HG02973 (cell line): Measurements from ENCODE around the gene ANK3.

ENCODE experiments used
- ATAC-seq: cut with Tn5 transposase; IDR thresholded peaks from one replicate; pipeline ENCODE4 v1.9.1; 2021; ENCODE audit warnings: moderate library complexity; ENCODE audit not compliant: unreplicated experiment

Gene ANK3

GRCh38 chr10:60144099-60144498 is 245.6 kb downstream of the ANK3 start:
- no peak for ATAC-seq

DNA sequence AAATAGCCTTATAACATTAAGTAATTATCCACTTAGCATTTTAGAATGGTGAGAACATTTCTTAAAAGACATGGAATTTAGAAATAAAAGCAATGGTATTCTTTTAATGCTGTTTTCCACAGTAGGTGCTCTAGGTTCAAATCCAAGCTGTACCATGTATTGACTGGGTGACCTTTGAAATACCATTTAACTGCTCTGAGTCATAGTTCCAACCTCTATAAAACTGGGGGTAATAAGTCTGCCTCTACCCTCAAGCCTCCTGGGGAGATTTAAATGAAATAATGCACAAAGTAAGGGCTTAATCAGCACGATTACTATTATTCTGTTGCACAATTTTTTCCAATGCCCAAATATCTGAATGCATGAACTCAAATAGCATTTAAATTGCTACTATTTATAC is 246.9 kb downstream of the ANK3 start:
- ATAC-seq: no peak

- no peak for ATAC-seq
These were observed 247.6 kb downstream of the ANK3 start for GRCh38 chr10:60141896-60142559.

DNA sequence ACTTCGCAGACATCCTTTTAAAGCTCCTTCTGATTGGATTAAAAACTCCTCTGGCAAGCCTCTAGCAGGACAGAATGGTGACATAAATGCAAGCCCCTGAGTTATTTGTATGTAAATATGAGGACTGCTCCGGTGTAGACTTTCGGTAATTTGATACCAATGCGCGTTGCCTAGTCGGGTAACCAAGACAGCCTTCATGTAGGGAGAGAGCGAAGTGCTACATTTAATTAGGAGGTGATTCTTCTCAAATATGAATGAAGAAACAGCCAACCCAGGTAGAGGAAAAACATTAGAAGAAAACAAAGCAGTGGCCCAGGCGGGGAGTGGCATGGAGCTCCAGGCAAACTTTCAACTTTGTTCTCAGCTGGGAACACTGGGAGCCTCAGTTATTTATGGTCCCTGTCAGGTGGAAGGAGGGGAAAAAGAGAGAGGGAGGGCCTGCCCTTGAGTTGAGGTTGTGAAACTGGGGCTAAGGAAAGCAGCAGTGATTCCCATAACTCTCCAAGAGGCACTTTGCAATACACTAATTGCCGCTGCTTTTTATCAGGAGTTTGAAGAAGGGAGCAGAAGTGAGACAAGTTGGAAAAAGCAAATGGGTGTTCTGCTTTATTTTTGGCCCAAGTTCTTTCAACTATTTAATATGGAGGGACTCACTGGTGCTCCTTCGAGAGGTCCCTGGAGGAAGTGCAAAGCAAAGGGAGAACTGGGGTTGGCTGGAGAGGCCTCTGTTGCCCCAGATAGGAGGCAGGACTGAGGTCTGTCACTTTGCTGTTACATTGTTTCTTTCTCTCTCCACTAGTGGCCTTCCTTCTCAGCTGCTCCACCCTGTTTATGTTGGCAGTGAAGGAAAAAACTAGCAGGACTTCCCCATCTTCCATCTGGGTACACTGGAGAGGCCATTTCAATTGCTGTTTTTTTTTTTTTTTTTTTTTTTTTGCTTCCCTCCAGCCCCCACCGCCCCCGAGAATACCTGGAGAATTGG is 248.7 kb downstream of the ANK3 start:
- no peak for ATAC-seq

DNA sequence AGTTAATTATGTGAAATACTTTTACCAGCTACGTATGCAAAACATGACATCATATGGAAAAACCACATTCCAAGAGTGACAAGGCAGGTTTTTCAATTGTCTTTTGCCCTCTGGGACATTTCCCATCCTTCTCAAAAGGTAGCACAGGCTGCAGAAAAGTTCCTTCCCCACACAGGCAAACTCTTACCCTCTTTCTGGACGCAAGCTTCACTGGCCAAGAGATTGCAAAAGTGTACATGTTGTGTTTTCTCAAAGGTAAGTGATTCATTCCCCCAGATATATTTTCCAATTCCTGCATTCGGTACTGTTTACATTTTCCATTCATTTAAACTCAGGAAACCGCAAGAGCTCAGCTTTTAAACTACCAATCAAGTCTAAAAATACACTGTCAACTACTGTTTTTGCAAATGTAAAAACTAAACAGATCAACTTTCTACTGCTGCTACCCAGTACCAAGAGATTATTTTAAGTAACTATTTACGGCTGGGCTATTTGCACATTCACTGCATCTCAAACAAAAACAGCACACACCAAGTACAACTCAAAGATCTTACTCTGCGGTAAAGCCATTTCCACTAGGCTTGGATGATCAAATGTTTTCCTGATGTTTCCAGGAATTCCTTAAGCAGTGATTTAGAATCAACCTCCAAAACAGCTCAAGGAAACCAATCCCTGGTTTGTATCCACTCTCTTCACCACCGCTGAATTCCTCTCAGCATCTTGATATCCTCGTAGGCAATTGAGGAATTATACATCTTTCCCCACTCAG is 249.7 kb downstream of the ANK3 start:
- ATAC-seq: no peak

GRCh38 chr10:60139290-60139689 is 250.4 kb downstream of the ANK3 start:
- ATAC-seq: no peak

- no peak for ATAC-seq
These were observed 250.8 kb downstream of the ANK3 start for GRCh38 chr10:60138842-60139241.

DNA sequence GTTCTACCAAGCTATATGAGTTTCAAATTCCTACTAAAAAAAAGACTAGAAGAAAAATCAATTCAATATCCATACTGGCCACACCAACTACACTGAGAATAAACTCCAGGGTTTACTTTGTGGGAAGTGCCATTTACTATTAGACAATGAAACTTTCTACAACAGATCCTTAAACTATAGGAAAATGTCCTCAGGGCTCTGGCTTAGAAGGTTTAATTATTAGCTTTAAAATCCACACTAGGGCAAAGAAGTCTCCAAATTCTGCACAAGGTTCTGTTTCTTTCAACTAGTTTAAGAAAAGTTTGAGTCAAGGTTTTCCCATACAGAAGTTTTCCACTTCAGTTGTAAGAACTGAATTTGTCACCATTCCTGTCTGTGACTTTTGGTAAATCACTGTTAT is 251.6 kb downstream of the ANK3 start:
- no peak for ATAC-seq

DNA sequence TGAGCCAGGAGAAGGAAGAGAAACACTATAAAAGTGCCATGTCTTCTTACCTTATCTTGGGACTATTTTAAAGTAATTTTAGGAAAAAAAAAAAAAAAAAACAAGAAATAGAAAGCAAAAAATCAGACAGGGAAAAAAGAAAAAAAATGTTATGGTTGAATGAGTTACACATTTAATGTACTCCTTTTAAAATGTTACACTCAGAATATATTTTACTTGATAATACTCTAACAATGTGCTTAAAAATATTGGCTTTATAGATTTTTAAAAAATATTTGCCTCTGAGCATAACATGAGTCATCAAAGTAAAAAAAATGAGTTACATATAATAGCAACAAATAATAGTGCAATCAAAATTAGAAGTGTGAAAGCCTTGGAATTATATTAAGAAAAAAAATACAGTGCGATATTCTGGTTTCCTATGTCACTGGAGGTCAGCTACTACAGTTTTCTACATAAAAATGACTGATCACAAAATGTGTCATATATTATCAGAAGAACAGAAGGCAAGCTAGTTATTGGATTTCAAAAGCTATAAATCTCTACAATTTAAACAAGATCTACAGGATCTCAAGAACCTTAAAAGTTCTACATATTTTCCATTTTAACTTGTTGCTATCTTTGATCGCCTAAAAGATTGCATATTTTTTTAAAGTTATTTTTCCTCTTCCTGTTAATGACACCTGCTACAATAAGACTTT is 252.2 kb downstream of the ANK3 start:
- no peak for ATAC-seq

DNA sequence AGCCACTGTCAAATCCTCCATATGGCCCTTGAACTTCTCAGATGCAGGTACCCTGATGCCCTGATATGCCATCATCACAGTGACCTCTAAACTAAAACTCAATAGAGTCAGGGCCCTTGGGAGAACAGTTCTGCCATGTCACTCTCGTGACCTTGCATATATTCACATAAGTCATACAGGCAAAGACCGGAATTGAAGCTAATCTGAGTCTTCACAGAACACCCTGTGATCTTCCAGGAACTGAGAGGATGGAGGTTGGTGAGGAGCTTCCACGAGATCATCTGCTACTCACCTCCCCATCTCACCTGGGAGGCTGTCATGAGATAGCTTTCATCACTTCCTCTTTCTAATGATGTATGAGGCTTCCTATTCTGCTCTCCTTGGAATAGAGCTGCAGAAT is 254.7 kb downstream of the ANK3 start:
- ATAC-seq: no peak

GRCh38 chr10:60134548-60134947 is 255.1 kb downstream of the ANK3 start:
- no peak for ATAC-seq

DNA sequence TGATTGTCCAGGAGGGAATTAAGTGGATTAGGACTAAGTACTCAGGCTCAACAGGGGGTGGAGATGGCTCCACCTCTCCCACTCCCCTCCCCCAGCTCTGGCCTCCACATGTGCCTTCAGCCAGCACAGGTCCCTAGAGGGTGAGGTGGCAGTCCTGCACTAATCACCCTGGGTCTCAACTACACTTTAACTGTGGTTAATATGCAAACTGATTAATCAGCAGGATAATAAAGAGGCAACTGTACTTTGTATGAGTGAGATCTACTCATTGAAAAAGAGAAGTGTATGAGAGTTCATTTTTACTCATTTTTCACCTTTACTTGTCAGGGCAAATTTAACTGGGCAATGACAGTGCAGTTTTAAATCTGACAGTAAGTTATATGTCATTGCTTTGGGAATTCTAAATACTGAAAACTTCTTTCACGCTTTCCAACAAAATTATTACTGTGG is 259.5 kb downstream of the ANK3 start:
- no peak for ATAC-seq

- ATAC-seq: no peak
These were observed 263.8 kb downstream of the ANK3 start for GRCh38 chr10:60125895-60126294.

- no peak for ATAC-seq
These were observed 265.1 kb downstream of the ANK3 start for GRCh38 chr10:60124536-60124935.

DNA sequence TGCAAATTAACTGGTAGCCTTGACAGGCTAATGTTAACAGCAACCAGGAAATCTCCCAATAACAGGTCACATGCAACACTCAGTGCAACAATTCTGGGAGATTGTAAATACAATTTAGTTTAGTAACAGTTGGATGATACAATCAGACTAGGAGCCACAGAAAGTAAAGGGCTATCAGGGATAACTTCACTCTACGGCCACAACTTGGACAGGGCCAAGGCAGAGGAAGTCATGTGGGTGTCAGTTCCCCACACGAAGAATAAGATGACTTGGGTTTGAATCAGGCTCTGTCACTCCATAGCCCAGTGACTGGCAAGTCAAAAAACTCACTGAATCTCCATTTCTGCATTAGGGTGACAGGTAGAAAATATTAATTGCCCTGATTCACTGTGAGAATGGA is 266.0 kb downstream of the ANK3 start:
- no peak for ATAC-seq

- no peak for ATAC-seq
These were observed 266.5 kb downstream of the ANK3 start for GRCh38 chr10:60123172-60123571.

DNA sequence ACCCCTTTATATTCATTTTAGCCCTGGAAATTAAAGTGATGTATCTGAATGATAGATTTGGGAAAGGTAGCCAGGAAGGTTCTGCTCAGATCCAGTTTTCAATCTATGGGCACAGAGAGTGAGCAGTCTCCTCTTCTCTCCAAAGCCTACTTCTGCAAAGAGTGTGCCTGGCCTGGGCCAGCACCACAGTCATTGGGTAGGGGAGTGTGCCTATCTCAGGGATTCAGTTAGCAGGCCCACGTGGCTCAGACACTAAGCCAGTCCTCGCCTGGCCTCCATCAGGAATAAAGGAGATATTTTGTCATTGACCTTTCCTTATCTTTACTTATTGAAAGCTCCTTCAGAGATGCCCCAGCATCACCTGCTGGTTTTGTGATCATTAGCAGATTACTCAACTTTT is 267.5 kb downstream of the ANK3 start:
- ATAC-seq: no peak

GRCh38 chr10:60114765-60115586 is 274.7 kb downstream of the ANK3 start:
- ATAC-seq: peak; percentile 80

DNA sequence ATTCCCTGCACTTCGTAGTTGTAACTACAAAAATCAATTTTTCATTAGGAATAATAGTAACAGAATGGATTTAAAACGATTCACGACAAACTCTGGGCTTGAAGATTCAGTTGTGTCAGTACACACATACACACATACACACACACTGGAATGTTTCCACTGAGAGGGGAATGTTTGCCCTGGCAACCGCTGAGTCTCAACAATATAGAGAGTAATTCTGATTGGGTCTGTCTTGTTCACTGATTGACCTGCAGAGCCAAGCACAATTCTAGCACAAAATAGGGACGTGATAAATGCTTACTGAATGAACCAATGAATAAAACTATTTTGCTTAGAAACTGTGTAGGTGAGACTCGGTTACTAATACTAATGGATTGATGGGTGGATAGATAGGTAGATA is 278.9 kb downstream of the ANK3 start:
- ATAC-seq: no peak
